HG03095 (cell line): ENCODE data around the gene DCLK2.
"Not testable (repeated sequence)": the region's sequence is repeated elsewhere in the genome, so short reads cannot be mapped to it uniquely, and the experiment has no call there.

Experiments used
- ATAC-seq: cut with Tn5 transposase; IDR thresholded peaks from one replicate; pipeline ENCODE4 v1.9.1; 2021; ENCODE audit warnings: moderate library complexity; ENCODE audit not compliant: unreplicated experiment

DCLK2 gene

GRCh38 chr4:150197256-150197655, 119.0 kb downstream of the DCLK2 start:
- not testable (repeated sequence) for ATAC-seq

- no peak for ATAC-seq
These were observed 120.8 kb downstream of the DCLK2 start for GRCh38 chr4:150199056-150199455.

- no peak for ATAC-seq
These were observed 126.8 kb downstream of the DCLK2 start for GRCh38 chr4:150205016-150205415.

- ATAC-seq, result no peak
These were observed 128.0 kb downstream of the DCLK2 start for GRCh38 chr4:150206265-150206664.

GRCh38 chr4:150206954-150207353, 128.7 kb downstream of the DCLK2 start:
- ATAC-seq, result no peak

- ATAC-seq, result no peak
These were observed 129.6 kb downstream of the DCLK2 start for GRCh38 chr4:150207871-150208270.

- ATAC-seq, result peak; percentile 52
These were observed 131.0 kb downstream of the DCLK2 start for GRCh38 chr4:150209140-150209829.

- no peak for ATAC-seq
These were observed 132.8 kb downstream of the DCLK2 start for GRCh38 chr4:150211016-150211415.

GRCh38 chr4:150211799-150212445, 133.7 kb downstream of the DCLK2 start:
- no peak for ATAC-seq

- ATAC-seq, result no peak
These were observed 134.2 kb downstream of the DCLK2 start for GRCh38 chr4:150212485-150212884.

- ATAC-seq, result no peak
These were observed 134.7 kb downstream of the DCLK2 start for GRCh38 chr4:150212927-150213326.

GRCh38 chr4:150215601-150216000, 137.4 kb downstream of the DCLK2 start:
- ATAC-seq, result no peak

GRCh38 chr4:150216726-150217125, 138.5 kb downstream of the DCLK2 start:
- ATAC-seq, result no peak

- no peak for ATAC-seq
These were observed 138.9 kb downstream of the DCLK2 start for GRCh38 chr4:150217192-150217591.

GRCh38 chr4:150217808-150218207, 139.6 kb downstream of the DCLK2 start:
- no peak for ATAC-seq

GRCh38 chr4:150218447-150218846, 140.2 kb downstream of the DCLK2 start:
- ATAC-seq, result no peak

- no peak for ATAC-seq
These were observed 141.6 kb downstream of the DCLK2 start for GRCh38 chr4:150219841-150220240.

- no peak for ATAC-seq
These were observed 146.8 kb downstream of the DCLK2 start for GRCh38 chr4:150224896-150225591.

GRCh38 chr4:150229520-150229919, 151.3 kb downstream of the DCLK2 start:
- ATAC-seq, result no peak

GRCh38 chr4:150230561-150230960, 152.3 kb downstream of the DCLK2 start:
- no peak for ATAC-seq

GRCh38 chr4:150231107-150231770, 153.0 kb downstream of the DCLK2 start:
- ATAC-seq, result no peak

- no peak for ATAC-seq
These were observed 153.8 kb downstream of the DCLK2 start for GRCh38 chr4:150232029-150232428.
